GM18951 (cell line): ENCODE measurements around the gene SLC25A45.

ENCODE experiments used
- POLR2A ChIP-seq: IDR thresholded peaks from 4 replicates; pipeline ENCODE4 v1.6.1; 2011; ENCODE audit warnings: mild to moderate bottlenecking; ENCODE audit not compliant: insufficient read length, insufficient read depth; ENCODE audit errors: extremely low read depth
- in situ Hi-C: fragments of 300-500 bp; cut with MboI; formaldehyde crosslinking; loops from one replicate; pipeline ENCODE4 v1.12.0; 2022; ENCODE audit warnings: low sequenced_read_pairs, mixed read lengths, inconsistent platforms; ENCODE audit not compliant: unreplicated experiment

Gene SLC25A45

GRCh38 chr11:65380460-65381119, 1.9 kb downstream of the SLC25A45 start:
- TF ChIP-seq POLR2A: no peak
- in situ Hi-C loops: no loop called here

- in situ Hi-C loops: no loop called here
- TF ChIP-seq POLR2A: no peak
Observed at GRCh38 chr11:65379698-65380459, 2.6 kb downstream of the SLC25A45 start.

- no peak for TF ChIP-seq POLR2A
- in situ Hi-C loops: no loop called here
Observed at GRCh38 chr11:65378928-65379638, 3.4 kb downstream of the SLC25A45 start.

- TF ChIP-seq POLR2A: no peak
- in situ Hi-C loops: no loop called here
Observed at GRCh38 chr11:65378208-65378927, 4.1 kb downstream of the SLC25A45 start.

GRCh38 chr11:65377777-65378176, 4.7 kb downstream of the SLC25A45 start:
- in situ Hi-C loops: no loop called here
- no peak for TF ChIP-seq POLR2A

- in situ Hi-C loops: no loop called here
- no peak for TF ChIP-seq POLR2A
Observed at GRCh38 chr11:65377036-65377435, 5.4 kb downstream of the SLC25A45 start.

- in situ Hi-C loops: no loop called here
- TF ChIP-seq POLR2A: no peak
Observed at GRCh38 chr11:65376138-65376713, 6.2 kb downstream of the SLC25A45 start.

- TF ChIP-seq POLR2A: no peak
- in situ Hi-C loops: no loop called here
Observed at GRCh38 chr11:65375012-65375411, 7.4 kb downstream of the SLC25A45 start.

- in situ Hi-C loops: no loop called here
Observed at GRCh38 chr11:65373839-65374580, 8.4 kb downstream of the SLC25A45 start.

GRCh38 chr11:65370659-65371049, 11.8 kb downstream of the SLC25A45 start:
- no peak for TF ChIP-seq POLR2A
- in situ Hi-C loops: no loop called here

More at GRCh38 chr11:65373839-65374580, 8.4 kb downstream of the SLC25A45 start:
- no peak for TF ChIP-seq POLR2A

- in situ Hi-C loops: loop anchor here (5.0 kb wide), 1 partner anchor 141 kb away; no protein-coding TSS in a partner anchor
- no peak for TF ChIP-seq POLR2A
Observed at GRCh38 chr11:65366340-65366773, 16.1 kb downstream of the SLC25A45 start.

- no peak for TF ChIP-seq POLR2A
- in situ Hi-C loops: no loop called here
Observed at GRCh38 chr11:65363770-65364169, 18.7 kb downstream of the SLC25A45 start.
